ENCODE measurements around the gene NTNG1.

NTNG1 gene

DNA sequence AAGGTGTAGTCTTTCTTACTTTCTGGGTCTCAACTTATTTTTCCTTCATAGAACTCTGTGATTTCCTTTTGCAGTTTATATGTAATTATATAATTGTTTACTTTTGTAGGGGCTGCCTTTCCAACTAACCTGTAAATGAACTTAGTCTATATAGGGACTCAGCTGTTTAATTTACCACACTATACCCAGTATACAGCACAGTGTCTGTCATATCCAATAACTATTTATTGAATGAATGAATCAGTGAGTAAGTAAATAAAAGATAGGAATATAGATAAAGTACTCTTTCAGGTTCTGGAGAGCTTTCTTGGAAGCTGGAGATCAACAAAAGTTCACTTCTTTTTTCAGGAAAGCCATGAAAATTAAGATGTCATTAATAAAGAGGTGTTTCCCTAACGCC, 174.8 kb downstream of the NTNG1 start:
- no peak overlapping the region for H3K9ac ChIP-seq (ENCODE audit: low read length)
- H3K79me1 ChIP-seq (replicated peaks; ENCODE audit: low read length, poor library complexity, severe bottlenecking): no peaks in the 10 kb centered on the region
- no peak overlapping the region for H3K4ac ChIP-seq (ENCODE audit: low read depth in 1 of 2, low read length in 2 of 2)
- H3K4me1 ChIP-seq (ENCODE audit: control insufficient read depth, insufficient read depth, low read depth, low read length): no peaks in the 10 kb centered on the region
- no peak overlapping the region for H2BK12ac ChIP-seq (ENCODE audit: low read length in 2 of 2)
- no peak overlapping the region for H3K18ac ChIP-seq (ENCODE audit: low read depth in 1 of 2, low read length in 2 of 2)
- DNase-seq: no peak
- no peaks in the 10 kb centered on the region for H3K36me3 ChIP-seq (ENCODE audit: control insufficient read depth in 1 of 2, insufficient read depth in 2 of 2, low read depth in 1 of 2, low read length in 2 of 2)
- H2AK5ac ChIP-seq (ENCODE audit: low read length, severe bottlenecking): no peak overlapping the region
- H3K23ac ChIP-seq (ENCODE audit: low read length in 2 of 2): no peak overlapping the region
- H3K14ac ChIP-seq (ENCODE audit: low read length in 2 of 2): no peak overlapping the region
- H3K27me3 ChIP-seq (ENCODE audit: control insufficient read depth in 1 of 2, insufficient read depth in 1 of 2, low read length in 2 of 2): no peaks in the 10 kb centered on the region
- H3K27ac ChIP-seq (ENCODE audit: low read length, poor library complexity, severe bottlenecking): no peak overlapping the region
- no peak overlapping the region for H2BK5ac ChIP-seq (ENCODE audit: low read depth, low read length, poor library complexity, severe bottlenecking)
- no peak overlapping the region for H4K91ac ChIP-seq (ENCODE audit: low read length)
- H2BK15ac ChIP-seq (ENCODE audit: low read depth, poor library complexity, severe bottlenecking): no peak overlapping the region
- H3K9me3 ChIP-seq (ENCODE audit: control insufficient read depth, low read length): no peaks in the 10 kb centered on the region
- WGBS: no CpG with 5 or more reads among the region's 1 CpG
- H2BK120ac ChIP-seq (ENCODE audit: low read depth, low read length): no peak overlapping the region
- no peak overlapping the region for H4K8ac ChIP-seq (ENCODE audit: low read length)
- no peak overlapping the region for H3K4me3 ChIP-seq (ENCODE audit: insufficient read depth in 1 of 2, low read depth in 1 of 2, low read length in 2 of 2)
- H3K4me2 ChIP-seq (ENCODE audit: low read length, poor library complexity, severe bottlenecking): no peak overlapping the region
- H2AFZ ChIP-seq (ENCODE audit: low read depth, low read length): no peak overlapping the region

DNA sequence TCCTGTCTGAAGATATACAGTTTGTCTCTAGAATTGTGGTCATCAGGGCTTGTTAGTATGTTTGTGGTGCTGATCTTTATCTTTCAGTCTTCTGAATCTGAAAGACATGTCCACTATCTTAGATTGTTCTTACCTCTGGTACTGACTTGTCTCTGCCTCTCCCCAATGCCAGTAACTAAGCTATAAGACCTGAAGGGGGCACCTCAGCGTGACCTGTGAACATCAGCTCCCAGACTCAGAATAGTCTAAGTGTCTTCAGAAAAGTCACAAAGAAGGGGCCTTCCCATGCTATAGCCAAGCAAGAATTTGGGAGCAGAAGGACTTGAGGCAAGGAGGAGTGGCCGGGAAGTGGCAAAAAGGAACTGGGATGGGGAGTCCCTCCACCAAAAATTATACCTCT, 178.1 kb downstream of the NTNG1 start:
- H2AK5ac ChIP-seq (ENCODE audit: low read length, severe bottlenecking): no peak overlapping the region
- H3K23ac ChIP-seq (ENCODE audit: low read length in 2 of 2): no peak overlapping the region
- no peak for DNase-seq
- H4K8ac ChIP-seq (ENCODE audit: low read length): no peak overlapping the region
- no peak overlapping the region for H2BK120ac ChIP-seq (ENCODE audit: low read depth, low read length)
- WGBS: no CpG with 5 or more reads among the region's 2 CpGs
- H3K4me2 ChIP-seq (ENCODE audit: low read length, poor library complexity, severe bottlenecking): no peak overlapping the region
- H2BK12ac ChIP-seq (ENCODE audit: low read length in 2 of 2): no peak overlapping the region
- H2BK5ac ChIP-seq (ENCODE audit: low read depth, low read length, poor library complexity, severe bottlenecking): no peak overlapping the region
- no peaks in the 10 kb centered on the region for H3K4me1 ChIP-seq (ENCODE audit: control insufficient read depth, insufficient read depth, low read depth, low read length)
- H3K9ac ChIP-seq (ENCODE audit: low read length): no peak overlapping the region
- H3K79me1 ChIP-seq (replicated peaks; ENCODE audit: low read length, poor library complexity, severe bottlenecking): no peaks in the 10 kb centered on the region
- H4K91ac ChIP-seq (ENCODE audit: low read length): no peak overlapping the region
- no peak overlapping the region for H3K4me3 ChIP-seq (ENCODE audit: insufficient read depth in 1 of 2, low read depth in 1 of 2, low read length in 2 of 2)
- H3K4ac ChIP-seq (ENCODE audit: low read depth in 1 of 2, low read length in 2 of 2): no peak overlapping the region
- no peaks in the 10 kb centered on the region for H3K36me3 ChIP-seq (ENCODE audit: control insufficient read depth in 1 of 2, insufficient read depth in 2 of 2, low read depth in 1 of 2, low read length in 2 of 2)
- H3K27ac ChIP-seq (ENCODE audit: low read length, poor library complexity, severe bottlenecking): no peak overlapping the region
- no peaks in the 10 kb centered on the region for H3K9me3 ChIP-seq (ENCODE audit: control insufficient read depth, low read length)
- no peaks in the 10 kb centered on the region for H3K27me3 ChIP-seq (ENCODE audit: control insufficient read depth in 1 of 2, insufficient read depth in 1 of 2, low read length in 2 of 2)
- H2BK15ac ChIP-seq (ENCODE audit: low read depth, poor library complexity, severe bottlenecking): no peak overlapping the region
- H3K14ac ChIP-seq (ENCODE audit: low read length in 2 of 2): no peak overlapping the region
- H2AFZ ChIP-seq (ENCODE audit: low read depth, low read length): no peak overlapping the region
- no peak overlapping the region for H3K18ac ChIP-seq (ENCODE audit: low read depth in 1 of 2, low read length in 2 of 2)

DNA sequence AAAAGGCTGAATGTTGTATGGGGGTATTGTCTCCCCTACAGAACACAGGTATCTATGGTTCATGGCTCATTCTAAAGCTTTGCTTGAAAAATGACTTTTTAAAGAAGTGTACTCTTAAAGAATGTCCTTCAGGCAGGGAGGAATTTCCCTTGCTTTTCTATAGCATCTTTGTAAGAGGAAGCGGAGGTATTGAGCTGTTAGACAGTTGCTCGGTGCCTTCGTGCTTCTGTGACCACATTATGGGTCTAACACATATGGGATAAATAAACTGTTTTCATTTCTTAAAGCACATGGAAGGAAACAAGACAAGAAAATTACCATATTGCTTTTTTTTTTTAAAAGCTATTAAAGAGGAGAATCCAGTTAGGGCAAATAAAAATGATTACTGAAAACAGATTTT, 182.9 kb downstream of the NTNG1 start:
- no peak overlapping the region for H2BK15ac ChIP-seq (ENCODE audit: low read depth, poor library complexity, severe bottlenecking)
- no peak overlapping the region for H3K14ac ChIP-seq (ENCODE audit: low read length in 2 of 2)
- H3K4me3 ChIP-seq (ENCODE audit: insufficient read depth in 1 of 2, low read depth in 1 of 2, low read length in 2 of 2): no peak overlapping the region
- WGBS: 90% methylated on average over 2 of the region's 3 CpGs
- no peak overlapping the region for H2AK5ac ChIP-seq (ENCODE audit: low read length, severe bottlenecking)
- H3K23ac ChIP-seq (ENCODE audit: low read length in 2 of 2): no peak overlapping the region
- no peak overlapping the region for H2AFZ ChIP-seq (ENCODE audit: low read depth, low read length)
- no peak overlapping the region for H2BK120ac ChIP-seq (ENCODE audit: low read depth, low read length)
- no peak overlapping the region for H3K9ac ChIP-seq (ENCODE audit: low read length)
- H4K8ac ChIP-seq (ENCODE audit: low read length): no peak overlapping the region
- H3K18ac ChIP-seq (ENCODE audit: low read depth in 1 of 2, low read length in 2 of 2): no peak overlapping the region
- H3K4ac ChIP-seq (ENCODE audit: low read depth in 1 of 2, low read length in 2 of 2): no peak overlapping the region
- H2BK12ac ChIP-seq (ENCODE audit: low read length in 2 of 2): no peak overlapping the region
- no peaks in the 10 kb centered on the region for H3K9me3 ChIP-seq (ENCODE audit: control insufficient read depth, low read length)
- H3K4me1 ChIP-seq (ENCODE audit: control insufficient read depth, insufficient read depth, low read depth, low read length): no peaks in the 10 kb centered on the region
- no peak overlapping the region for H4K91ac ChIP-seq (ENCODE audit: low read length)
- peaks cover 0 to 10% of the 10 kb centered on the region in 2 experiments for H3K36me3 ChIP-seq (ENCODE audit: control insufficient read depth in 1 of 2, insufficient read depth in 2 of 2, low read depth in 1 of 2, low read length in 2 of 2)
- H2BK5ac ChIP-seq (ENCODE audit: low read depth, low read length, poor library complexity, severe bottlenecking): no peak overlapping the region
- DNase-seq: no peak
- H3K4me2 ChIP-seq (ENCODE audit: low read length, poor library complexity, severe bottlenecking): no peak overlapping the region
- H3K27ac ChIP-seq (ENCODE audit: low read length, poor library complexity, severe bottlenecking): no peak overlapping the region
- peaks cover 5% of the 10 kb centered on the region for H3K79me1 ChIP-seq (replicated peaks; ENCODE audit: low read length, poor library complexity, severe bottlenecking)
- H3K27me3 ChIP-seq (ENCODE audit: control insufficient read depth in 1 of 2, insufficient read depth in 1 of 2, low read length in 2 of 2): no peaks in the 10 kb centered on the region

DNA sequence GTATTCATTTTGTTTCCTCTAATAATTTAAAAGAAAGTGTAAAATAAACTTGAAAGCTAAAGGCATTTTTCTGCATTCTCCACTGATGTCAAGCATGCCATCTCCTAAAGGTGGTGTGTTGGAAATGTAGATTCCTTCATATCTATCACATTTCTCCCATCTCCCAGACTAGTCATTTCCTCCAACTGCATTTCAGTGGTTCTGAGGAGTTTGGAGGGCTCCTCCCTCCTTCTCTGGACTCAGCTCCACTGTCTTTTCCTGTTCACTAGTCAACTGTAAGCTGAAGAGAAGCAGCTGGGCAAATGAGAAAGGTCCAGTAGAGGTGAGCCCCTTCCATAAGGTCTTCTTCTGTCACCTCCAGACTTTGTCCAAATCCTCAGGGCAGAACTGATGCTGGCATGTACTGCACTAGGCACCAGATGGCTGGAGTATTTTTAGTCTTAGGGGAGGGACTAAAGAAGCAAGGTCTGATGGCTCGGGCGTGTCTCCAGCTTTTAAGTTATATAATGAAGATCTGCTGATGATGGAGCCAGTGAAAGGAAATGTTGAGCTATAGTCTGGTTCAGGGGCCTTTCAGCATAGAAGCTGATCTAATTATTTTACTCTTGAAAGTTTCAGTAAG, 186.1 kb downstream of the NTNG1 start:
- Histone ChIP-seq H3K4me3 (ENCODE audit: insufficient read depth in 1 of 2, low read depth in 1 of 2, low read length in 2 of 2) (no peak overlapping the region), H3K14ac (ENCODE audit: low read length in 2 of 2) (no peak overlapping the region), H4K8ac (ENCODE audit: low read length) (no peak overlapping the region), H2BK120ac (ENCODE audit: low read depth, low read length) (no peak overlapping the region), H3K4ac (ENCODE audit: low read depth in 1 of 2, low read length in 2 of 2) (no peak overlapping the region), H3K18ac (ENCODE audit: low read depth in 1 of 2, low read length in 2 of 2) (no peak overlapping the region), H3K23ac (ENCODE audit: low read length in 2 of 2) (no peak overlapping the region), H3K27ac (ENCODE audit: low read length, poor library complexity, severe bottlenecking) (no peak overlapping the region), H2BK15ac (ENCODE audit: low read depth, poor library complexity, severe bottlenecking) (no peak overlapping the region), H3K4me2 (ENCODE audit: low read length, poor library complexity, severe bottlenecking) (no peak overlapping the region), H3K9ac (ENCODE audit: low read length) (no peak overlapping the region), H3K79me1 (replicated peaks; ENCODE audit: low read length, poor library complexity, severe bottlenecking) (peaks cover 5% of the 10 kb centered on the region), H3K27me3 (ENCODE audit: control insufficient read depth in 1 of 2, insufficient read depth in 1 of 2, low read length in 2 of 2) (no peaks in the 10 kb centered on the region), H2AFZ (ENCODE audit: low read depth, low read length) (no peak overlapping the region), H2BK12ac (ENCODE audit: low read length in 2 of 2) (no peak overlapping the region), H2AK5ac (ENCODE audit: low read length, severe bottlenecking) (no peak overlapping the region), H3K4me1 (ENCODE audit: control insufficient read depth, insufficient read depth, low read depth, low read length) (no peaks in the 10 kb centered on the region), H3K9me3 (ENCODE audit: control insufficient read depth, low read length) (no peaks in the 10 kb centered on the region), H3K36me3 (ENCODE audit: control insufficient read depth in 1 of 2, insufficient read depth in 2 of 2, low read depth in 1 of 2, low read length in 2 of 2) (peaks cover 0 to 10% of the 10 kb centered on the region in 2 experiments), H2BK5ac (ENCODE audit: low read depth, low read length, poor library complexity, severe bottlenecking) (no peak overlapping the region), H4K91ac (ENCODE audit: low read length) (no peak overlapping the region)
- no peak for DNase-seq
- WGBS: 67% methylated on average over 2 of the region's 2 CpGs
